Measurements from ENCODE around the gene AGER. TPM values are rescaled to one million over a fixed set of nuclear protein-coding genes. Genes with fewer than 3 reads are reported as not detected.
A peak's percentile ranks its signal among the peaks of the same experiment; 100 is the strongest.

Gene AGER
- total RNA-seq, 1 experiment from 2014 or later: 18.1 TPM

DNA sequence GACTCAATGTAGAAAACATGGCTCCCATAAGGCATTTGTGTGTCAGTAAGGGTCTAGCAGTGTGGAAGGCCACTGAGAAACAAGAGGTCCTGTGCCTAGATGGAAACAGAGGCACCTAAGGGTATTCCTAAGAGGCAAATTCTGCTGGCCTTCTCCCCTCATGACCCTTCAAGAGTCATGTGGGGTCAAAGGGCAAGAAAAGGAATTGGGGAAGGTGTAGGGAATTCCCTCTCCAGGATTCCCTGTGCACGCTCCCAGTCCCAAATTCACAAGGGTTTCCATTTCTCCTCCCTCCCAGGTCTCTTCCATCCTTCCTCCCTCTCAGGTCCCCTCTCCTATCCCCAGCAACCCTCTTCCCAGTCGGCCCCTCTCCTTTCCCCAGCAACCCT, 8.7 kb downstream of the AGER start:
- no TSS peak for BruUV-seq (replicated peaks)
- intact Hi-C loops (cut with micrococcal nuclease; ENCODE audit: unreplicated experiment): loop anchor here (10.0 kb wide), 1 partner anchor 511 kb away; the partner anchor contains the start of genes C6orf47, CSNK2B, GPANK1 and LY6G5B

DNA sequence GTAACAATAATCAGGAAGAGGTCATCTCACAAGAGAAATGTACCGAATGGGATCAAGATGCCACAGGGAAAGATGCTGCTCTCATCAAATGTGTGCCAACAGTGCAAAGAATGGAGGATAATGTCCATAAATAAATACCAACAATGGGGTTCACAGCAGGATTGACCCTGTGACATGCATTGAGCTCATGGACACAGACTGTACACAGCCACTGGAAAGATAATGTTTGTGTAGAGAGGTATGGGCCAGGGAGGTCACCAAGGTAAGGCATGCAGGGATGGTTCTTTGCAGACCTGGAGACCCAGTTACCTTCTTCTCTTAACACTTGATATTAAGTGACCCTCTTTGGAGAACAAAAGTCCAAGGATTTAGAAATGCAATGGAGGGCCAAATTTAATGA, 9.6 kb downstream of the AGER start:
- DNase-seq: no peak
- Histone ChIP-seq H3K27me3 (ENCODE audit: insufficient read depth, low read depth) (no peaks in the 10 kb centered on the region), H3K4me1 (replicated peaks; ENCODE audit: insufficient read depth) (peaks cover 28% of the 10 kb centered on the region), H2AFZ (no peak overlapping the region), H3K4me2 (peak overlapping the region; percentile 83), H3K36me3 (ENCODE audit: low read depth) (no peaks in the 10 kb centered on the region), H3K79me2 (ENCODE audit: low read depth) (peaks cover 27% of the 10 kb centered on the region), H4K20me1 (ENCODE audit: insufficient read depth) (no peaks in the 10 kb centered on the region), H3F3A (ENCODE audit: insufficient read depth, low read depth) (peaks cover 17% of the 10 kb centered on the region; the same call in 1 of the 2 replicates), H3K9me3 (ENCODE audit: insufficient read depth, low read depth) (no peaks in the 10 kb centered on the region), H3K9me2 (ENCODE audit: insufficient read depth) (no peaks in the 10 kb centered on the region), H3K27ac (no peak overlapping the region), H3K4me3 (no peak overlapping the region)
- no TSS peak for BruUV-seq (replicated peaks)
- CTCF ChIA-PET: no interaction called here
- intact Hi-C loops (cut with micrococcal nuclease; ENCODE audit: unreplicated experiment): loop anchor here (10.0 kb wide), 1 partner anchor 510 kb away; the partner anchor contains the start of genes C6orf47, CSNK2B, GPANK1 and LY6G5B
- TF ChIP-seq, protein P1, sequence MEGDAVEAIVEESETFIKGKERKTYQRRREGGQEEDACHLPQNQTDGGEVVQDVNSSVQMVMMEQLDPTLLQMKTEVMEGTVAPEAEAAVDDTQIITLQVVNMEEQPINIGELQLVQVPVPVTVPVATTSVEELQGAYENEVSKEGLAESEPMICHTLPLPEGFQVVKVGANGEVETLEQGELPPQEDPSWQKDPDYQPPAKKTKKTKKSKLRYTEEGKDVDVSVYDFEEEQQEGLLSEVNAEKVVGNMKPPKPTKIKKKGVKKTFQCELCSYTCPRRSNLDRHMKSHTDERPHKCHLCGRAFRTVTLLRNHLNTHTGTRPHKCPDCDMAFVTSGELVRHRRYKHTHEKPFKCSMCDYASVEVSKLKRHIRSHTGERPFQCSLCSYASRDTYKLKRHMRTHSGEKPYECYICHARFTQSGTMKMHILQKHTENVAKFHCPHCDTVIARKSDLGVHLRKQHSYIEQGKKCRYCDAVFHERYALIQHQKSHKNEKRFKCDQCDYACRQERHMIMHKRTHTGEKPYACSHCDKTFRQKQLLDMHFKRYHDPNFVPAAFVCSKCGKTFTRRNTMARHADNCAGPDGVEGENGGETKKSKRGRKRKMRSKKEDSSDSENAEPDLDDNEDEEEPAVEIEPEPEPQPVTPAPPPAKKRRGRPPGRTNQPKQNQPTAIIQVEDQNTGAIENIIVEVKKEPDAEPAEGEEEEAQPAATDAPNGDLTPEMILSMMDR (conservative IDR thresholded peaks at IDR 0.05): no peak
- no peak for TF ChIP-seq EZH2 (IDR thresholded peaks at IDR 0.05; ENCODE audit: low read depth)
- POLR2A ChIA-PET (ENCODE audit: unreplicated experiment): no interaction called here

More for the DNA sequence above, 8.7 kb downstream of the AGER start:
- no peaks in the 10 kb centered on the region for H3K9me2 ChIP-seq (ENCODE audit: insufficient read depth)
- H3F3A ChIP-seq (ENCODE audit: insufficient read depth, low read depth): peaks cover 15% of the 10 kb centered on the region; the same call in 1 of the 2 replicates
- no peaks in the 10 kb centered on the region for H3K27me3 ChIP-seq (ENCODE audit: insufficient read depth, low read depth)
- peaks cover 29% of the 10 kb centered on the region for H3K79me2 ChIP-seq (ENCODE audit: low read depth)
- H3K36me3 ChIP-seq (ENCODE audit: low read depth): no peaks in the 10 kb centered on the region
- no peak for TF ChIP-seq EZH2 (IDR thresholded peaks at IDR 0.05; ENCODE audit: low read depth)
- TF ChIP-seq, protein P1 (conservative IDR thresholded peaks at IDR 0.05): no peak
- ChIA-PET CTCF (no interaction called here), POLR2A (ENCODE audit: unreplicated experiment) (no interaction called here)
- peaks cover 31% of the 10 kb centered on the region for H3K4me1 ChIP-seq (replicated peaks; ENCODE audit: insufficient read depth)
- no peaks in the 10 kb centered on the region for H4K20me1 ChIP-seq (ENCODE audit: insufficient read depth)
- H3K27ac ChIP-seq: no peak overlapping the region
- peak overlapping the region; percentile 83 for H3K4me2 ChIP-seq
- H2AFZ ChIP-seq: peak overlapping the region; percentile 86; the same call in 1 of the 2 replicates
- no peaks in the 10 kb centered on the region for H3K9me3 ChIP-seq (ENCODE audit: insufficient read depth, low read depth)
- no peak for DNase-seq
- peak overlapping the region; percentile 98 for H3K4me3 ChIP-seq

DNA sequence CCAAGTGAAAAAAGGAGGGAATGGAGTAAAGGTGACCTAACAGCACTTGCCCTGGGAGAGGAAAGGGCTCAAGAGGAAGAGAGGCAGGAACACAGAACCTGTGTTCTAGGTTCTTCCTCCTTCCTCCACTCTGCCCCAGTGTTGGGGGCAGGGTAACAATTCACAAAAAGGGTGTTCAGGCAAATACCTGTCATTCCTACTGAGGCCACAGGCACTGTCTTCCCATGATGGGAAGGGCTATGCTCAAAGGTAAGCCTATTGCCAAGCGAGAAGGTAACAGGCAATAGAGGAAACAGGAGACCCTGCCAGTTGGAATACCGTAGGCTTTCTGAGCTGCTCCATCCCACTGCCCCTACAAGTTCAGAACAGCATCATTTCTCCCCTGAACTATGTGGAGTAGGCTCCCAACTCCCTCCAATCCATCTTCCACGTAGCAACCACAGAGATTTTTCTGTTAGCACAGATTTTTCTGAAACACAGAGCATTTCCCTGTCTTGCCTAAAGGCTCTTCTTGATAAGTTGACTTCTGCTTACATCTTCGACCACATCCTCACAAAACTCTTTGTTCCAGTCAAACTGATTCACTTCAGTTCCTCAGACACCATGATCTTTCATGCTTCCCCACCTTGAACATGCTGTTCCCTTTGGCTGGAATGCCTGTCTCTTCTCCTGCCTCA, 10.9 kb downstream of the AGER start:
- Histone ChIP-seq H3K4me1 (replicated peaks; ENCODE audit: insufficient read depth) (peaks cover 24% of the 10 kb centered on the region), H3K27ac (no peak overlapping the region), H3K4me3 (no peak overlapping the region), H2AFZ (no peak overlapping the region), H3K9me3 (ENCODE audit: insufficient read depth, low read depth) (no peaks in the 10 kb centered on the region), H3F3A (ENCODE audit: insufficient read depth, low read depth) (peaks cover 23% of the 10 kb centered on the region; the same call in 1 of the 2 replicates), H3K27me3 (ENCODE audit: insufficient read depth, low read depth) (no peaks in the 10 kb centered on the region), H4K20me1 (ENCODE audit: insufficient read depth) (no peaks in the 10 kb centered on the region), H3K9me2 (ENCODE audit: insufficient read depth) (no peaks in the 10 kb centered on the region), H3K36me3 (ENCODE audit: low read depth) (no peaks in the 10 kb centered on the region), H3K79me2 (ENCODE audit: low read depth) (peaks cover 18% of the 10 kb centered on the region), H3K4me2 (no peak overlapping the region)
- POLR2A ChIA-PET (ENCODE audit: unreplicated experiment): no interaction called here
- BruUV-seq (replicated peaks): no TSS peak
- no peak for DNase-seq
- CTCF ChIA-PET: no interaction called here
- no peak for TF ChIP-seq EZH2 (IDR thresholded peaks at IDR 0.05; ENCODE audit: low read depth)
- TF ChIP-seq, protein P1 (conservative IDR thresholded peaks at IDR 0.05): no peak
- intact Hi-C loops (cut with micrococcal nuclease; ENCODE audit: unreplicated experiment): loop anchor here (10.0 kb wide), 1 partner anchor 508 kb away; the partner anchor contains the start of genes C6orf47, CSNK2B, GPANK1 and LY6G5B
